Measurements from ENCODE around the gene F8. TPM values are rescaled to one million over a fixed set of nuclear protein-coding genes. Genes with fewer than 3 reads are reported as not detected.

F8 gene
- total RNA-seq (2022; extraction: Qiagen RNA extraction; ENCODE audit: low read depth): 3.8 to 5.5 TPM (median 4.3 TPM) in 5 replicates

GRCh38 chrX:155022585-155022984 lies at the start of gene F8:
Gene F8 (minus strand): TSS chrX:155022723. CDS start chrX:155022552, 171 bp downstream.

GRCh38 chrX:155070975-155071693 lies 48.6 kb upstream of the F8 start, which contains the start of the genes BRCC3, CMC4 and MTCP1:
Gene BRCC3 (plus strand): TSS chrX:155071508. CDS start chrX:155071528, 20 bp downstream.
Gene CMC4 (minus strand): TSS chrX:155071136. CDS start chrX:155064023, 7,113 bp downstream.
Gene MTCP1 (minus strand): TSS chrX:155071136. CDS start chrX:155066010, 5,126 bp downstream.

GRCh38 chrX:155026727-155027508 lies 4.4 kb upstream of the F8 start, which contains the start of gene FUNDC2:
Gene FUNDC2 (plus strand): TSS chrX:155026844. CDS start chrX:155026939, 95 bp downstream.

GRCh38 chrX:154886069-154886788 lies 136.3 kb downstream of the F8 start, which contains the start of gene F8A1:
Gene F8A1 (plus strand): TSS chrX:154886355. CDS start chrX:154886375, 20 bp downstream.

GRCh38 chrX:154834562-154834961 lies 188.0 kb downstream of the F8 start, which contains the start of gene SMIM9:
Gene SMIM9 (minus strand): TSS chrX:154834662. CDS start chrX:154830856, 3,806 bp downstream.

GRCh38 chrX:154804957-154805695 lies 217.4 kb downstream of the F8 start, which contains the start of gene MPP1:
Gene MPP1 (minus strand): TSS chrX:154805485. CDS start chrX:154805373, 112 bp downstream.

Other genes with a start within 250 kb of the F8 start
- 14.4 to 17.7 TPM (median 16.7 TPM) in 5 replicates for gene MPP1, start 217.2 kb downstream of the F8 start, total RNA-seq (2022; extraction: Qiagen RNA extraction; ENCODE audit: low read depth)
- not detected in 5 replicates for gene SMIM9, start 188.1 kb downstream of the F8 start, total RNA-seq (2022; extraction: Qiagen RNA extraction; ENCODE audit: low read depth)
- 57.7 to 95.5 TPM (median 81.7 TPM) in 5 replicates for gene F8A1, start 136.4 kb downstream of the F8 start, total RNA-seq (2022; extraction: Qiagen RNA extraction; ENCODE audit: low read depth)
- gene FUNDC2, start 4.1 kb upstream of the F8 start, total RNA-seq (2022; extraction: Qiagen RNA extraction; ENCODE audit: low read depth): 94.6 to 115 TPM (median 111 TPM) in 5 replicates
- gene CMC4, start 48.4 kb upstream of the F8 start, total RNA-seq (2022; extraction: Qiagen RNA extraction; ENCODE audit: low read depth): 14.3 to 15.9 TPM (median 14.9 TPM) in 5 replicates
- 13.9 to 24.5 TPM (median 22.5 TPM) in 5 replicates for gene MTCP1, start 48.4 kb upstream of the F8 start, total RNA-seq (2022; extraction: Qiagen RNA extraction; ENCODE audit: low read depth)
- 25.0 to 30.4 TPM (median 28.6 TPM) in 5 replicates for gene BRCC3, start 48.8 kb upstream of the F8 start, total RNA-seq (2022; extraction: Qiagen RNA extraction; ENCODE audit: low read depth)
- gene VBP1, start 193.7 kb upstream of the F8 start, total RNA-seq (2022; extraction: Qiagen RNA extraction; ENCODE audit: low read depth): 50.8 to 61.3 TPM (median 53.3 TPM) in 5 replicates
- 0.66 to 0.85 TPM (median 0.85 TPM) in 5 replicates for gene RAB39B, start 241.8 kb upstream of the F8 start, total RNA-seq (2022; extraction: Qiagen RNA extraction; ENCODE audit: low read depth)